Neural crest cell (in vitro differentiated cells): ENCODE measurements around the gene MARCO. TPM values are rescaled to one million over a fixed set of nuclear protein-coding genes. Genes with fewer than 3 reads are reported as not detected.

Experiments
- DNase-seq: peaks from one replicate; pipeline ENCODE4 v3.0.0; 2021; ENCODE audit warnings: low read depth, mixed read lengths, low spot score
- H3K27ac Mint-ChIP-seq: one replicate; pipeline ENCODE4 v1.8.0; 2021; ENCODE audit warnings: mild to moderate bottlenecking, mixed read lengths; ENCODE audit not compliant: unreplicated experiment
- H3K27me3 Mint-ChIP-seq: 2 replicates; pipeline ENCODE4 v1.8.0; 2021; ENCODE audit warnings: low read depth, mild to moderate bottlenecking, mixed read lengths
- H3K36me3 Mint-ChIP-seq: 2 replicates; pipeline ENCODE4 v1.8.0; 2021; ENCODE audit warnings: low read depth, mild to moderate bottlenecking, mixed read lengths
- H3K4me1 Mint-ChIP-seq: 2 replicates; pipeline ENCODE4 v1.8.0; 2021; ENCODE audit warnings: mixed read lengths
- H3K4me3 Mint-ChIP-seq: one replicate; pipeline ENCODE4 v1.8.0; 2021; ENCODE audit warnings: mild to moderate bottlenecking, mixed read lengths
- H3K9me3 Mint-ChIP-seq: 2 replicates; pipeline ENCODE4 v1.8.0; 2021; ENCODE audit warnings: mixed read lengths
- total RNA-seq: library from RNA; stranded (reverse); gene quantifications from 2 replicates; pipeline ENCODE4 v1.2.1, GENCODE V29; 2021
- TF ChIP-seq, protein P1 (sequence below): fragments of 200-600 bp; sonication (generic); conservative IDR thresholded peaks from 2 replicates; pipeline ENCODE4 v1.5.0; 2021; ENCODE audit warnings: antibody characterized with exemption, mild to moderate bottlenecking

Gene MARCO
- total RNA-seq, 1 donor from 2014 or later: 0.54 TPM

DNA sequence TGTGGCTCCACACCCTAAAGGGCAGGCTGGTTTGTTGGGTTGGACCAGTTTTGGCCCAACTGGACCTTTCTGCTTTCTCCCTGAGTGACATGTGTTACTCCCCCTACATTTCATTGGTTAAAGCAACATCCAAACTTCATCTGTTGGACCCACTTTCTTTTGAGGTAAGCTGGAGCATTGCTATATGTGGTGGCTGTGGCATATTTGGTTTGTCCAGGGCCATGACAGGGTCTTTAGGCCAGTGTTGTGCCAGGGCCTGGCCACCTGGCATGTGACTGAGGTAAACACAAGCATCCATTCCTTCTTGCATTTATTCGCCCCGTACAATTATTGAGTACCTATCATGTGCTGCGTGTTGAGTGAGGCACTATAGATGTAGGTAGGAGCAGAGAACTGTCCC lies 36.8 kb upstream of the MARCO start:
- H3K9me3 Mint-ChIP-seq: no peaks in the 10 kb centered on the region
- H3K27me3 Mint-ChIP-seq: peaks cover 2% of the 10 kb centered on the region
- peaks cover 14% of the 10 kb centered on the region for H3K4me1 Mint-ChIP-seq
- H3K4me3 Mint-ChIP-seq: no peak overlapping the region
- DNase-seq: no peak
- TF ChIP-seq, protein P1, sequence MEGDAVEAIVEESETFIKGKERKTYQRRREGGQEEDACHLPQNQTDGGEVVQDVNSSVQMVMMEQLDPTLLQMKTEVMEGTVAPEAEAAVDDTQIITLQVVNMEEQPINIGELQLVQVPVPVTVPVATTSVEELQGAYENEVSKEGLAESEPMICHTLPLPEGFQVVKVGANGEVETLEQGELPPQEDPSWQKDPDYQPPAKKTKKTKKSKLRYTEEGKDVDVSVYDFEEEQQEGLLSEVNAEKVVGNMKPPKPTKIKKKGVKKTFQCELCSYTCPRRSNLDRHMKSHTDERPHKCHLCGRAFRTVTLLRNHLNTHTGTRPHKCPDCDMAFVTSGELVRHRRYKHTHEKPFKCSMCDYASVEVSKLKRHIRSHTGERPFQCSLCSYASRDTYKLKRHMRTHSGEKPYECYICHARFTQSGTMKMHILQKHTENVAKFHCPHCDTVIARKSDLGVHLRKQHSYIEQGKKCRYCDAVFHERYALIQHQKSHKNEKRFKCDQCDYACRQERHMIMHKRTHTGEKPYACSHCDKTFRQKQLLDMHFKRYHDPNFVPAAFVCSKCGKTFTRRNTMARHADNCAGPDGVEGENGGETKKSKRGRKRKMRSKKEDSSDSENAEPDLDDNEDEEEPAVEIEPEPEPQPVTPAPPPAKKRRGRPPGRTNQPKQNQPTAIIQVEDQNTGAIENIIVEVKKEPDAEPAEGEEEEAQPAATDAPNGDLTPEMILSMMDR: no peak
- no peak overlapping the region for H3K27ac Mint-ChIP-seq
- no peaks in the 10 kb centered on the region for H3K36me3 Mint-ChIP-seq

DNA sequence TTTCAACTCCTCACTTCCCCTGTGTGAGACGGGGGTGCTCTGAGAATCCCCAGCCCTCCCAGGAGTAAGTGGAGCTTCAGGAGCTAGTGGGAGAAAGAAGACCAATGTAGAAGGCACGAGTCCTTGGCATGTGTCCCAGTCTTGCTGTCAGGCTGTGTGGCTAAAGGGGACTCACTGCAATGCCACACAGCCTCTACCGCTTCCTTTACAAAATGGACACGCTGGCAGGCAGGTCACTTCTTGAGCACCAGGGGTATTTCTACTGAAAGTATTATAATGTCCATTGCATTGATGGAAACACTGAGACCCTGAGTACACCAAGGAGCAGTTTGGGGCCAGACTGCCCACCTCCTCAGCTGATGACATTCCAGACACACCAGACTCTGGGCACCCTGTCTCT lies 35.8 kb upstream of the MARCO start:
- no peak for DNase-seq
- peaks cover 2% of the 10 kb centered on the region for H3K27me3 Mint-ChIP-seq
- no peak overlapping the region for H3K27ac Mint-ChIP-seq
- no peaks in the 10 kb centered on the region for H3K9me3 Mint-ChIP-seq
- H3K36me3 Mint-ChIP-seq: no peaks in the 10 kb centered on the region
- TF ChIP-seq, protein P1: no peak
- no peak overlapping the region for H3K4me3 Mint-ChIP-seq
- peaks cover 14% of the 10 kb centered on the region for H3K4me1 Mint-ChIP-seq

DNA sequence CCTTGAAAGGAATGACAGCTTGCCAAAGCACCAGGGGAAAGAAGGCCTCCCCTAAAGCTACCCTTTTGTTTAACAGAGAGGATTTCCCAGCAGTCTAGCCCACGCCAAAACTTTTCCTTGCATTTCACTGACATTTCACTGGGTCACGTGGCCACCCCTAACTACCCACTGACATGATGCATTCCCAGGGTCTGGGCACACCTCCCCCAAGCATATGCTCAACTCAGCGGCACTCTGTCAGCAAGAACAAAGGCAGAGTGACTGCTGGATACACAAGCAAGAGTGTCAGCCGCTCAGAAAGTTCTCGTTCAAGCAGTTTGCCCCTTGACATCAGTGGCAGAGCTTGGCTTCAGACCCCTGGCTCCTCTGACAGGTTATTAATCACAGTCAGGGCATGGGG lies 34.2 kb upstream of the MARCO start:
- Mint-ChIP-seq H3K27me3 (peaks cover 6% of the 10 kb centered on the region), H3K9me3 (no peaks in the 10 kb centered on the region), H3K27ac (peak overlapping the region; percentile 65), H3K4me1 (peaks cover 10% of the 10 kb centered on the region), H3K4me3 (no peak overlapping the region), H3K36me3 (no peaks in the 10 kb centered on the region)
- TF ChIP-seq, protein P1: no peak
- no peak for DNase-seq

DNA sequence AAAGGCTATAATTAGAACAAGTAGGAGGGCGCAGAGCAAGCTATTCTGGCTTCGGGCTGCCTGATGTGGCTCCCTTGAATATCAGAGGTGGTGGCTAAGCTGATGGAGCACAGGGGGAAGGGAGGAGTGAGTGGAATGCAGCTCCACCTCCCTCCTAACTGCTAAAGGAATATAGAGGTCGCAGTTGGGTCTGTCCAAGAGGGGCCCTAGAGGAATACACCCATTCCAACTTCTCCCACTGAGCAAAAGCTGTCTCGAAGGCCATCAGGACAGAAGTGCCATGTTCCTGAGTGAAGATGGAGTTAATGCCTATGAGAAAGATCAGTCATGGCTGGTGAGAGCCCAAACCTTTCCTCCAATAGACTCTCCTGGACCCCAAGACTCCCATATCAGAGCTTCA lies 32.8 kb upstream of the MARCO start:
- H3K4me1 Mint-ChIP-seq: peaks cover 10% of the 10 kb centered on the region
- no peak overlapping the region for H3K4me3 Mint-ChIP-seq
- H3K27me3 Mint-ChIP-seq: peaks cover 6% of the 10 kb centered on the region
- no peaks in the 10 kb centered on the region for H3K9me3 Mint-ChIP-seq
- TF ChIP-seq, protein P1: no peak
- no peaks in the 10 kb centered on the region for H3K36me3 Mint-ChIP-seq
- H3K27ac Mint-ChIP-seq: no peak overlapping the region
- no peak for DNase-seq

DNA sequence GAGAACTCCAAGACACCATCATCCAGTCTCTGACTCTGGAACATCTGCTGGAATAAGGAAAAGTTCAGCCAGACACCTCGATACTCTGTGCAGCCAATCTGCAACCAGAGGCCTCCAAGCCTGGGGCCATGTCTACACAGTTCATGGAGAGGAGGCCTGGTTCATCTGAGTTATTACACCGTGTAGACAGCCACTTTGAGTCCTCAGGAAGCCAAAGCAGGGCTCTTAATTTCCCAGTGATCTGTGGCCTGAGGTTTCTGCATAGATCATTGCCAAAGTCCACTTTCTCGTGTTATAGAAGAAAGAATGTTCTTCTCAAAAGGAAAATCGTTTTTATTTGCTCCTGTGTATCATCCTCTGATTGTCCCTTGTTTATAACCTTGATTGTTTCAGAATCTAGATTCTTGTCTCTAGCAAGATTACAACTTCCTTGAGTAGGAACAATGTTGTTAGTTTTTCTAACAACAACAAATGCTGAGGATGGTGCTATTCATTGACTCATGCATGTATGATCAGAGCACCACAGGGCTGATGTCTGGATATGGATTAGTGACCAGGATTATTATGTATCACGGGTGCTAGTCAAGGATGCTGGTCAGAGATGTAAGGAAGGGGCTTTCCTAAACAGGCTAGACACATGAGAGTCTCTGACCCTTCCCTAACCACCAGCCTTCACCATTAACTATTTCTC lies 30.7 kb upstream of the MARCO start:
- peaks cover 8% of the 10 kb centered on the region for H3K27me3 Mint-ChIP-seq
- no peak overlapping the region for H3K27ac Mint-ChIP-seq
- DNase-seq: no peak
- TF ChIP-seq, protein P1: no peak
- H3K4me3 Mint-ChIP-seq: no peak overlapping the region
- H3K9me3 Mint-ChIP-seq: no peaks in the 10 kb centered on the region
- peaks cover 10% of the 10 kb centered on the region for H3K4me1 Mint-ChIP-seq
- no peaks in the 10 kb centered on the region for H3K36me3 Mint-ChIP-seq
